HUES6 (cell line): Measurements from ENCODE around the gene CCDC33.
A peak's percentile ranks its signal among the peaks of the same experiment; 100 is the strongest.

Source experiments
- H3K27ac ChIP-seq: 2 replicates; pipeline ENCODE4 v1.7.0; 2013; ENCODE audit warnings: low read depth, mild to moderate bottlenecking, low read length, inconsistent platforms
- H3K27me3 ChIP-seq: 2 replicates; pipeline ENCODE4 v1.6.1; 2013; ENCODE audit warnings: low read length; ENCODE audit not compliant: control insufficient read depth, insufficient read depth
- H3K36me3 ChIP-seq: 2 replicates; pipeline ENCODE4 v1.6.1; 2013; ENCODE audit warnings: low read length; ENCODE audit not compliant: control insufficient read depth, insufficient read depth
- H3K4me1 ChIP-seq: 2 replicates; pipeline ENCODE4 v1.6.1; 2013; ENCODE audit warnings: low read length; ENCODE audit not compliant: control insufficient read depth, insufficient read depth
- H3K4me3 ChIP-seq: 2 replicates; pipeline ENCODE4 v1.5.1; 2013; ENCODE audit warnings: low read depth, low read length
- H3K9ac ChIP-seq: one replicate; pipeline ENCODE4 v1.6.1; 2013; ENCODE audit warnings: mild to moderate bottlenecking, low read length
- H3K9me3 ChIP-seq: 2 replicates; pipeline ENCODE4 v1.6.1; 2013; ENCODE audit warnings: low read depth, low read length; ENCODE audit not compliant: control insufficient read depth, insufficient read depth

CCDC33 gene

GRCh38 chr15:74290645-74291044, 54.5 kb downstream of the CCDC33 start:
- Histone ChIP-seq H3K9me3 (no peaks in the 10 kb centered on the region), H3K9ac (peak overlapping the region; percentile 61), H3K4me3 (peak overlapping the region; percentile 45; the same call in 1 of the 2 replicates), H3K36me3 (no peaks in the 10 kb centered on the region), H3K27ac (peak overlapping the region; percentile 15; the same call in 1 of the 2 replicates), H3K27me3 (peaks cover 58% of the 10 kb centered on the region), H3K4me1 (peaks cover 27% of the 10 kb centered on the region)

GRCh38 chr15:74291101-74292071, 55.3 kb downstream of the CCDC33 start:
- Histone ChIP-seq H3K9ac (peak overlapping the region; percentile 61), H3K27me3 (peaks cover 58% of the 10 kb centered on the region), H3K4me3 (peak overlapping the region; percentile 45), H3K36me3 (no peaks in the 10 kb centered on the region), H3K9me3 (no peaks in the 10 kb centered on the region), H3K27ac (peak overlapping the region; percentile 15; the same call in 1 of the 2 replicates), H3K4me1 (peaks cover 27% of the 10 kb centered on the region)

- H3K4me3 ChIP-seq: no peak overlapping the region
- H3K36me3 ChIP-seq: no peaks in the 10 kb centered on the region
- H3K27me3 ChIP-seq: peaks cover 55% of the 10 kb centered on the region
- no peaks in the 10 kb centered on the region for H3K9me3 ChIP-seq
- no peak overlapping the region for H3K9ac ChIP-seq
- H3K4me1 ChIP-seq: peaks cover 22% of the 10 kb centered on the region
- no peak overlapping the region for H3K27ac ChIP-seq
Measured at GRCh38 chr15:74293021-74293810, 57.1 kb downstream of the CCDC33 start.

GRCh38 chr15:74294010-74294409, 57.9 kb downstream of the CCDC33 start:
- H3K36me3 ChIP-seq: no peaks in the 10 kb centered on the region
- no peak overlapping the region for H3K9ac ChIP-seq
- H3K27me3 ChIP-seq: peaks cover 48% of the 10 kb centered on the region
- no peaks in the 10 kb centered on the region for H3K9me3 ChIP-seq
- H3K27ac ChIP-seq: no peak overlapping the region
- H3K4me3 ChIP-seq: no peak overlapping the region
- H3K4me1 ChIP-seq: peaks cover 19% of the 10 kb centered on the region

GRCh38 chr15:74295800-74296199, 59.7 kb downstream of the CCDC33 start:
- Histone ChIP-seq H3K4me3 (no peak overlapping the region), H3K9me3 (no peaks in the 10 kb centered on the region), H3K9ac (no peak overlapping the region), H3K4me1 (peaks cover 25% of the 10 kb centered on the region), H3K36me3 (no peaks in the 10 kb centered on the region), H3K27me3 (peaks cover 46% of the 10 kb centered on the region), H3K27ac (no peak overlapping the region)

GRCh38 chr15:74297887-74298286, 61.8 kb downstream of the CCDC33 start:
- Histone ChIP-seq H3K4me3 (no peak overlapping the region), H3K36me3 (no peaks in the 10 kb centered on the region), H3K4me1 (peaks cover 32% of the 10 kb centered on the region), H3K9ac (no peak overlapping the region), H3K27me3 (peaks cover 50% of the 10 kb centered on the region), H3K27ac (no peak overlapping the region), H3K9me3 (no peaks in the 10 kb centered on the region)

- Histone ChIP-seq H3K27me3 (peaks cover 36% of the 10 kb centered on the region), H3K9ac (no peak overlapping the region), H3K27ac (no peak overlapping the region), H3K4me3 (peak overlapping the region; percentile 19; the same call in 1 of the 2 replicates), H3K4me1 (peaks cover 49% of the 10 kb centered on the region), H3K36me3 (no peaks in the 10 kb centered on the region), H3K9me3 (no peaks in the 10 kb centered on the region)
Measured at GRCh38 chr15:74300057-74300795, 64.1 kb downstream of the CCDC33 start.

- H3K9ac ChIP-seq: no peak overlapping the region
- H3K27ac ChIP-seq: no peak overlapping the region
- no peaks in the 10 kb centered on the region for H3K9me3 ChIP-seq
- peaks cover 42% of the 10 kb centered on the region for H3K27me3 ChIP-seq
- H3K4me3 ChIP-seq: no peak overlapping the region
- H3K36me3 ChIP-seq: no peaks in the 10 kb centered on the region
- peaks cover 58% of the 10 kb centered on the region for H3K4me1 ChIP-seq
Measured at GRCh38 chr15:74301583-74302361, 65.6 kb downstream of the CCDC33 start.

GRCh38 chr15:74302821-74303359, 66.8 kb downstream of the CCDC33 start:
- Histone ChIP-seq H3K36me3 (no peaks in the 10 kb centered on the region), H3K9me3 (no peaks in the 10 kb centered on the region), H3K27ac (no peak overlapping the region), H3K9ac (no peak overlapping the region), H3K4me3 (no peak overlapping the region), H3K4me1 (peaks cover 68% of the 10 kb centered on the region), H3K27me3 (peaks cover 38% of the 10 kb centered on the region)
